H1 (cell line): ENCODE results near the gene PRDM5. TPM values are rescaled to one million over a fixed set of nuclear protein-coding genes. Genes with fewer than 3 reads are reported as not detected.

Experiments
- CTCF ChIA-PET: fragments of 300-600 bp; sonication (Branson Sonifier 250); formaldehyde crosslinking; loops from one replicate; lab custom pipeline; 2021; ENCODE audit not compliant: partially characterized antibody; lab: Charles Lee
- POLR2A ChIA-PET: fragments of 300-600 bp; sonication (Branson Sonifier 250); formaldehyde crosslinking; loops from one replicate; lab custom pipeline; 2021; ENCODE audit warnings: inconsistent platforms; ENCODE audit not compliant: partially characterized antibody; lab: Charles Lee
- DNase-seq, 2 experiments: peaks; one replicate each; pipeline versions ENCODE4 v3.0.0 to v3.0.0-alpha.2; 2010 to 2022; ENCODE audit warnings: low spot score in 2 of 2, low read depth in 1 of 2, mixed read lengths in 1 of 2
- FAIRE-seq: peaks from 2 replicates; lab custom pipeline; 2011; peaks lifted over from hg19 to GRCh38; lab: Jason Lieb, UNC
- H2AFZ ChIP-seq: 2 replicates; pipeline ENCODE4 v1.8.1; 2012; ENCODE audit warnings: low read length, inconsistent platforms
- H2AK5ac ChIP-seq: 2 replicates; pipeline ENCODE4 v1.6.1; 2013; ENCODE audit warnings: low read depth, low read length
- H2BK120ac ChIP-seq: replicated peaks from 2 replicates; pipeline ENCODE3; 2013; ENCODE audit warnings: low read depth, low read length, inconsistent platforms
- H2BK12ac ChIP-seq: 2 replicates; pipeline ENCODE4 v1.6.1; 2013; ENCODE audit warnings: low read depth, low read length
- H2BK15ac ChIP-seq: 2 replicates; pipeline ENCODE4 v1.6.1; 2013; ENCODE audit warnings: low read length
- H2BK20ac ChIP-seq: 2 replicates; pipeline ENCODE4 v1.6.1; 2013; ENCODE audit warnings: low read length
- H2BK5ac ChIP-seq: 2 replicates; pipeline ENCODE4 v1.6.1; 2013; ENCODE audit warnings: low read depth, low read length
- H3K14ac ChIP-seq: 2 replicates; pipeline ENCODE4 v1.6.1; 2013; ENCODE audit warnings: inconsistent platforms; ENCODE audit not compliant: insufficient read length
- H3K18ac ChIP-seq: 2 replicates; pipeline ENCODE4 v1.6.1; 2013; ENCODE audit warnings: low read length; ENCODE audit errors: extremely low read depth
- H3K23ac ChIP-seq: 2 replicates; pipeline ENCODE4 v1.6.1; 2013; ENCODE audit warnings: inconsistent platforms; ENCODE audit not compliant: insufficient read length
- H3K23me2 ChIP-seq: 2 replicates; pipeline ENCODE4 v1.6.1; 2013; ENCODE audit warnings: low read depth, low read length
- H3K27ac ChIP-seq: 2 replicates; pipeline ENCODE4 v1.6.1; 2011; ENCODE audit warnings: low read depth, low read length, inconsistent platforms
- H3K27me3 ChIP-seq, 4 experiments: replicated peaks in 1 of 4; 1 replicate in 1 of 4; 2 replicates in 3 of 4; pipeline versions ENCODE4 v1.6.1 to v1.8.1; 2011 to 2013; ENCODE audit warnings: low read length in 3 of 4, mild to moderate bottlenecking in 3 of 4, inconsistent platforms in 2 of 4, mixed read lengths in 2 of 4, moderate library complexity in 1 of 4; ENCODE audit not compliant: control insufficient read depth in 3 of 4, insufficient read depth in 3 of 4; ENCODE audit errors: extremely low read depth in 1 of 4
- H3K36me3 ChIP-seq, 4 experiments: 2 replicates each; pipeline versions ENCODE4 v1.6.1 to v1.8.1; 2011 to 2013; ENCODE audit warnings: mild to moderate bottlenecking in 4 of 4, low read length in 3 of 4, moderate library complexity in 2 of 4, control low read depth in 1 of 4, inconsistent platforms in 1 of 4; ENCODE audit not compliant: insufficient read depth in 4 of 4, control insufficient read depth in 2 of 4
- H3K4ac ChIP-seq: replicated peaks from 2 replicates; pipeline ENCODE3; 2013; ENCODE audit warnings: low read length, low read depth, mixed read lengths, inconsistent platforms; ENCODE audit not compliant: insufficient read length
- H3K4me1 ChIP-seq, 4 experiments: replicated peaks in 1 of 4; 1 replicate in 1 of 4; 2 replicates in 3 of 4; pipeline versions ENCODE4 v1.6.1 to v1.8.1; 2011 to 2013; ENCODE audit warnings: low read length in 3 of 4, inconsistent platforms in 2 of 4, mixed read lengths in 1 of 4; ENCODE audit not compliant: insufficient read depth in 4 of 4, control insufficient read depth in 3 of 4
- H3K4me2 ChIP-seq, 2 experiments: 2 replicates each; pipeline versions ENCODE4 v1.6.1 to v1.8.1; 2011 to 2013; ENCODE audit warnings: low read depth in 2 of 2, low read length in 2 of 2, control low read depth in 1 of 2, inconsistent platforms in 1 of 2, mild to moderate bottlenecking in 1 of 2; ENCODE audit not compliant: insufficient read depth in 1 of 2
- H3K4me3 ChIP-seq, 4 experiments: fragments of 200-600, 300-600 bp in 1 of 4; sonication (generic), shearing (Covaris generic), sonication (Bioruptor Twin) in 1 of 4; 2 replicates each; pipeline versions ENCODE4 v1.5.1 to v1.8.1; 2011 to 2016; ENCODE audit warnings: low read length in 4 of 4, low read depth in 3 of 4, control low read depth in 2 of 4, inconsistent platforms in 2 of 4, mild to moderate bottlenecking in 2 of 4, mixed read lengths in 1 of 4, moderate library complexity in 1 of 4; ENCODE audit not compliant: insufficient read depth in 2 of 4; ENCODE audit errors: extremely low read depth in 1 of 4
- H3K56ac ChIP-seq: replicated peaks from 2 replicates; pipeline ENCODE3; 2013; ENCODE audit warnings: low read depth, mild to moderate bottlenecking, mixed read lengths, low read length, inconsistent platforms; ENCODE audit not compliant: insufficient read length
- H3K79me1 ChIP-seq: 2 replicates; pipeline ENCODE4 v1.6.1; 2013; ENCODE audit warnings: low read depth, low read length, control low read depth
- H3K79me2 ChIP-seq, 2 experiments: 2 replicates each; pipeline versions ENCODE4 v1.6.1 to v1.8.1; 2012 to 2013; ENCODE audit warnings: low read length in 2 of 2, mild to moderate bottlenecking in 2 of 2, inconsistent platforms in 1 of 2; ENCODE audit not compliant: insufficient read depth in 2 of 2, control insufficient read depth in 1 of 2
- H3K9ac ChIP-seq, 4 experiments: replicated peaks in 1 of 4; 1 replicate in 1 of 4; 2 replicates in 3 of 4; pipeline versions ENCODE4 v1.6.1 to v1.8.1; 2011 to 2013; ENCODE audit warnings: low read depth in 3 of 4, low read length in 3 of 4, control low read depth in 2 of 4, mild to moderate bottlenecking in 2 of 4, moderate library complexity in 2 of 4, inconsistent platforms in 1 of 4; ENCODE audit errors: extremely low read depth in 1 of 4
- H3K9me3 ChIP-seq, 2 experiments: 2 replicates each; pipeline versions ENCODE4 v1.6.1 to v1.8.1; 2012 to 2013; ENCODE audit warnings: mild to moderate bottlenecking in 2 of 2, moderate library complexity in 2 of 2, control low read depth in 1 of 2, inconsistent platforms in 1 of 2, low read depth in 1 of 2, low read length in 1 of 2, mixed read lengths in 1 of 2; ENCODE audit not compliant: insufficient read depth in 2 of 2
- H4K20me1 ChIP-seq, 2 experiments: replicated peaks in 1 of 2; 2 replicates each; pipeline versions ENCODE3 to v1.8.1; 2011 to 2013; ENCODE audit warnings: inconsistent platforms in 2 of 2, low read length in 2 of 2, mild to moderate bottlenecking in 1 of 2; ENCODE audit not compliant: insufficient read depth in 2 of 2, control insufficient read depth in 1 of 2
- H4K5ac ChIP-seq: 2 replicates; pipeline ENCODE4 v1.6.1; 2013; ENCODE audit warnings: low read length, low read depth, mixed read lengths, inconsistent platforms; ENCODE audit not compliant: insufficient read length
- H4K8ac ChIP-seq: 2 replicates; pipeline ENCODE4 v1.8.0; 2013; ENCODE audit warnings: mild to moderate bottlenecking, moderate library complexity, low read length, inconsistent platforms; ENCODE audit not compliant: insufficient read depth; ENCODE audit errors: extremely low read depth
- H4K91ac ChIP-seq: replicated peaks from 2 replicates; pipeline ENCODE3; 2013; ENCODE audit warnings: low read length, mixed read lengths, inconsistent platforms; ENCODE audit not compliant: insufficient read length
- ATF3 ChIP-seq: IDR thresholded peaks from 2 replicates; pipeline ENCODE4 v1.6.1; 2011; ENCODE audit warnings: low read depth, mild to moderate bottlenecking, low read length; ENCODE audit not compliant: insufficient read depth
- TEAD4 ChIP-seq: IDR thresholded peaks from 2 replicates; pipeline ENCODE4 v1.6.1; 2012; ENCODE audit warnings: low read depth, low read length, inconsistent platforms, mixed read lengths
- whole genome bisulfite sequencing, 2 experiments: shearing (Covaris generic) in 1 of 2; methylation state at CpG; one replicate each; pipeline versions ENCODE4 v1.1.6 to v1.1.7; 2013 to 2015; ENCODE audit warnings: low lambda C conversion rate in 2 of 2, mixed read lengths in 2 of 2, inconsistent platforms in 1 of 2, low coverage in 1 of 2, missing lambda C conversion rate in 1 of 2; ENCODE audit not compliant: insufficient replicate concordance in 2 of 2, insufficient coverage in 1 of 2, insufficient read length in 1 of 2; ENCODE audit errors: extremely low coverage in 1 of 2, missing lambda C conversion rate in 1 of 2; 5-methylcytosine and 5-hydroxymethylcytosine counted together
- polyA plus RNA-seq, 7 experiments: library from polyadenylated mRNA; depleted of rRNA in 3 of 7; stranded (reverse) in 5 of 7; unstranded in 2 of 7; fragments of >200 nt in 5 of 7; fragments of 200-250 nt in 2 of 7; gene quantifications; 1 replicate in 5 of 7; 2 replicates in 1 of 7; 4 replicates in 1 of 7; pipeline versions ENCODE4 v1.2.1 to v1.2.3, GENCODE V29; 2011 to 2013; ENCODE audit warnings: missing spikeins in 2 of 7, mixed read lengths in 2 of 7
- total RNA-seq: library from RNA; stranded (reverse); fragmentation: NEBNext Ultra II Directional; extraction: Animal tissue kit (Norgen Biotek cat#: 25700); gene quantifications from 2 replicates; pipeline ENCODE4 v1.2.1, GENCODE V29; 2021

PRDM5 gene
- total and polyA plus RNA-seq, 2 of the 8 experiments (the other 6 are each of a cell fraction or from before 2014, with no cell fraction given), result 8.2 to 23.4 TPM

GRCh38 chr4:120754590-120754989 lies 167.9 kb downstream of the PRDM5 start:
- H2BK15ac ChIP-seq, result no peak overlapping the region
- CTCF ChIA-PET, result no interaction called here

More at GRCh38 chr4:120754590-120754989, 167.9 kb downstream of the PRDM5 start:
- Histone ChIP-seq H3K9ac (no peak overlapping the region), H2BK12ac (no peak overlapping the region), H2BK120ac (no peak overlapping the region), H3K18ac (no peak overlapping the region), H2BK5ac (no peak overlapping the region), H3K4me3 (no peak overlapping the region), H2BK20ac (no peak overlapping the region), H3K4me2 (no peak overlapping the region), H3K23ac (no peak overlapping the region), H4K91ac (no peak overlapping the region), H3K56ac (no peak overlapping the region), H2AK5ac (no peak overlapping the region), H3K79me2 (no peaks in the 10 kb centered on the region), H4K20me1 (no peaks in the 10 kb centered on the region), H3K4ac (no peak overlapping the region), H2AFZ (no peak overlapping the region), H3K14ac (no peak overlapping the region), H3K27ac (no peak overlapping the region), H3K23me2 (no peaks in the 10 kb centered on the region), H4K8ac (no peak overlapping the region), H3K9me3 (no peaks in the 10 kb centered on the region), H3K79me1 (no peaks in the 10 kb centered on the region), H3K4me1 (peaks cover 0 to 3% (median 0%) of the 10 kb centered on the region in 4 experiments; a peak in 1 of 7 replicates), H4K5ac (no peak overlapping the region), H3K36me3 (peaks cover 0 to 7% (median 1%) of the 10 kb centered on the region in 4 experiments; a peak in 3 of 8 replicates), H3K27me3 (no peaks in the 10 kb centered on the region)
- POLR2A ChIA-PET, result no interaction called here
- DNase-seq (no peak), FAIRE-seq (no peak)
- WGBS, 2 experiments, result 85% methylated on average over 4 of the region's 4 CpGs; no CpG with 5 or more reads in 1 of the 2 experiments
- TF ChIP-seq ATF3, result no peak
- no peak for TF ChIP-seq TEAD4
